Upper lobe of left lung (tissue), 4 donors: Measurements from ENCODE around the gene GSK3A.

Source experiments
- EP300 ChIP-seq, 4 donors: sonication (generic); formaldehyde crosslinking; IDR thresholded peaks; one replicate each; pipeline ENCODE4 v1.5.1; 2017; ENCODE audit warnings: antibody characterized with exemption in 4 of 4, control low read depth in 2 of 4
- POLR2A ChIP-seq, 4 donors: fragments of 450-650 bp; IDR thresholded peaks; one replicate each; pipeline ENCODE4 v1.5.1; 2016 to 2017; ENCODE audit warnings: antibody characterized with exemption in 4 of 4, mild to moderate bottlenecking in 2 of 4
- POLR2AphosphoS5 ChIP-seq, 2 donors: sonication (generic); formaldehyde crosslinking; IDR thresholded peaks; one replicate each; pipeline ENCODE4 v1.5.1; 2017; ENCODE audit warnings: antibody characterized with exemption in 2 of 2
- TF ChIP-seq, protein P1 (sequence below), 6 experiments: fragments of 450-650 bp in 4 of 6; fragments of 200-600 bp in 2 of 6; sonication (generic) in 2 of 6; IDR thresholded peaks; one replicate each; pipeline ENCODE4 v1.5.1; 2016 to 2019; ENCODE audit warnings: antibody characterized with exemption in 6 of 6

DNA sequence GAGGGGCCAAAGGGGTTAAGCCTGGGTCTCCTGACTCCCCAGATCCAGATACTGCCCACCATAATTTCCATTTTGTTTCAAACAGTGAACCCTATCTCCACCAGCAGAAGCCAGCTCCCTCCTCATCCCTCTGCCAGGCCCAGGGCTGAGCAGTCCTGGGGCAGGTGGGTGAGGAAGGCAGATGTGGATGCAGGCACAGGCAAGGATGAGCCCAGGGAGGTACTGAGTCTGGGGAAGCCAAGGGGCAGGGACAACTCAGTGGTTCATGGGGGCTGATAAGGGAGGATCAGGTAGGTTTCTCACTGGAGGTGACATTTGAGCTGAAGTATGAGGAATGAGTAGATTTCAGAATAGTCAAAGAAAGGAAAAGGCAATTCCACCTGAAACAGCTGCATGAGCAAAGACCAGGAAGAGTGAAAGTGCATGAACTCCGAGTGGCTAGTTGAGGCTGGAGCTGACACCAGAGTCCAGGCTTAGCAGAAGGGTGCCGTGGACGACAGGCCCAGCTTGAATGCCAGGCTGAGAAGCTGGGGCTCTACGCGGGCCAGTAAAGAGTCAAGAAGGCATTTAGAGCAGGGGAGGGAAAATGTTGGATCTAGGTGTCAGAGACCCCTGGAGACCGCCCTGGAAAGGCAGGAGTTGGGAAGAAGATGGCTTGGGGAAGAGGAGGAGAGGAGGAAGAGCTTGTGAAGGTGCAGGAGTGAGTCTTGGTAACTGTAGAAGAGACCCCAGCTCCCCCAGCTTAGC lies 36.9 kb upstream of the GSK3A start:
- TF ChIP-seq, protein P1, sequence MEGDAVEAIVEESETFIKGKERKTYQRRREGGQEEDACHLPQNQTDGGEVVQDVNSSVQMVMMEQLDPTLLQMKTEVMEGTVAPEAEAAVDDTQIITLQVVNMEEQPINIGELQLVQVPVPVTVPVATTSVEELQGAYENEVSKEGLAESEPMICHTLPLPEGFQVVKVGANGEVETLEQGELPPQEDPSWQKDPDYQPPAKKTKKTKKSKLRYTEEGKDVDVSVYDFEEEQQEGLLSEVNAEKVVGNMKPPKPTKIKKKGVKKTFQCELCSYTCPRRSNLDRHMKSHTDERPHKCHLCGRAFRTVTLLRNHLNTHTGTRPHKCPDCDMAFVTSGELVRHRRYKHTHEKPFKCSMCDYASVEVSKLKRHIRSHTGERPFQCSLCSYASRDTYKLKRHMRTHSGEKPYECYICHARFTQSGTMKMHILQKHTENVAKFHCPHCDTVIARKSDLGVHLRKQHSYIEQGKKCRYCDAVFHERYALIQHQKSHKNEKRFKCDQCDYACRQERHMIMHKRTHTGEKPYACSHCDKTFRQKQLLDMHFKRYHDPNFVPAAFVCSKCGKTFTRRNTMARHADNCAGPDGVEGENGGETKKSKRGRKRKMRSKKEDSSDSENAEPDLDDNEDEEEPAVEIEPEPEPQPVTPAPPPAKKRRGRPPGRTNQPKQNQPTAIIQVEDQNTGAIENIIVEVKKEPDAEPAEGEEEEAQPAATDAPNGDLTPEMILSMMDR (IDR thresholded peaks at IDR 0.05), result no peak
- TF ChIP-seq EP300 (IDR thresholded peaks at IDR 0.05) (no peak), POLR2A (IDR thresholded peaks at IDR 0.05) (no peak), POLR2AphosphoS5 (IDR thresholded peaks at IDR 0.05) (no peak)
